ENCODE measurements around the gene KAZN. TPM values are rescaled to one million over a fixed set of nuclear protein-coding genes. Genes with fewer than 3 reads are reported as not detected.

Gene KAZN
- total RNA-seq, 1 donor from 2014 or later, result 33.5 TPM

DNA sequence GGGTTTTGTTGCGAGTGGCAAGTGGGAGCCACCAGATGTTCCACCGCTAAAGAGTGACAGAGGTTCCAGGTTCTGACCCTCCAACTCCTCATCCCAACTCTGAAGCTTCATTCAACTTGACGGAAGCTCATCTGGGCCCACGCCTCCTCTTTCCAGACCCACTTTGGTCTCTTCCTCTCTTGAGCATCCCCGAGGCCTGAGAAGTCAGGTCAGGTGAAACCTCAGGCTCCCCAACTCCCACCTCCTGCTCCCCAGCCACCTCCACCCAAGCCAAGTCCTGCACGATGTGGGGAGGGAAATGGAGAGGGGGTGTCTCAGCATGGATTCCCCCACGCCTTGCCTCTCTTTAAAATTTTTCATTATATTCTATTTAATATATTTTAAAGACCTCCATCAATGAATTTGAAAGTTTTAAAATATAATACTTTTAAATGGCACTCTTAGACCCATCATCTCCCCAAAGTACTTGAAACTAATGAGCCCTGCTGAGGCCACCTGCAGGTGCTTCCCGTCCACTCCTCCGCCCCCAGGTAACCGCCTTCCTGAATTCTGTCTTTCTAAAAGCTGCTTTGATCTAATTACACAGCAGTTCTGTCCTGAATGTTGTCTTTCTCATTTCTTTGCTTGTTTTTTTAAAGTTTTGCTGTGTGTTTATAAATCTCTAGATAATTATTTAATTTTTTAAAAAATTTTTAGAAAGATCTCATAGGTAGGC lies 238.1 kb downstream of the KAZN start:
- no peaks in the 10 kb centered on the region for H3K4me1 ChIP-seq
- H3K9me3 ChIP-seq, result no peaks in the 10 kb centered on the region
- no peak for DNase-seq
- no peaks in the 10 kb centered on the region for H3K36me3 ChIP-seq
- no peak overlapping the region for H3K27ac ChIP-seq
- intact Hi-C loops (cut with DNase I), result no loop called here
- TF ChIP-seq, protein P1, sequence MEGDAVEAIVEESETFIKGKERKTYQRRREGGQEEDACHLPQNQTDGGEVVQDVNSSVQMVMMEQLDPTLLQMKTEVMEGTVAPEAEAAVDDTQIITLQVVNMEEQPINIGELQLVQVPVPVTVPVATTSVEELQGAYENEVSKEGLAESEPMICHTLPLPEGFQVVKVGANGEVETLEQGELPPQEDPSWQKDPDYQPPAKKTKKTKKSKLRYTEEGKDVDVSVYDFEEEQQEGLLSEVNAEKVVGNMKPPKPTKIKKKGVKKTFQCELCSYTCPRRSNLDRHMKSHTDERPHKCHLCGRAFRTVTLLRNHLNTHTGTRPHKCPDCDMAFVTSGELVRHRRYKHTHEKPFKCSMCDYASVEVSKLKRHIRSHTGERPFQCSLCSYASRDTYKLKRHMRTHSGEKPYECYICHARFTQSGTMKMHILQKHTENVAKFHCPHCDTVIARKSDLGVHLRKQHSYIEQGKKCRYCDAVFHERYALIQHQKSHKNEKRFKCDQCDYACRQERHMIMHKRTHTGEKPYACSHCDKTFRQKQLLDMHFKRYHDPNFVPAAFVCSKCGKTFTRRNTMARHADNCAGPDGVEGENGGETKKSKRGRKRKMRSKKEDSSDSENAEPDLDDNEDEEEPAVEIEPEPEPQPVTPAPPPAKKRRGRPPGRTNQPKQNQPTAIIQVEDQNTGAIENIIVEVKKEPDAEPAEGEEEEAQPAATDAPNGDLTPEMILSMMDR (IDR thresholded peaks at IDR 0.05), result no peak
- no peak for ATAC-seq
- no peaks in the 10 kb centered on the region for H3K27me3 ChIP-seq
- H3K4me3 ChIP-seq, result no peak overlapping the region

DNA sequence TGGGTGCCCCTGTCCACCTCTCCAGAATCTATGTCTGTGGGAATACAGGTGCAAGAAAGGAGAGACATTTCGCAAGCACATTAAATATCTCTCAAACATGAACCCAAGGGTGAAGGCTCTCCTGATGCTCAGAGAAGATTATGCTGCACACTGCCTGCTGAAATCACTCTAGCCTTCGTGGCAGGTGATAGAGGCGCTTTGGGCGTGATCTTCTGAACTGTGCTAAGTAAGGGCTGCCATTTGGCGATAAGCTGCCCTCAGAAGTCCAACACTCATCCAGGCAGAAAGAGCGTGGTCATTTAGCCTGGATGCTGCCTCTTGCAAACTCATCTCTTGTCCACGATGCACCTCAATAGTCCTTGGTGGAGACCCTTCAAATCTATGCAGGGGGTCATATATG lies 241.9 kb downstream of the KAZN start:
- no peak overlapping the region for H3K27ac ChIP-seq
- DNase-seq (no peak), ATAC-seq (no peak)
- no peaks in the 10 kb centered on the region for H3K36me3 ChIP-seq
- H3K9me3 ChIP-seq, result peaks cover 10% of the 10 kb centered on the region
- H3K27me3 ChIP-seq, result no peaks in the 10 kb centered on the region
- TF ChIP-seq, protein P1 (IDR thresholded peaks at IDR 0.05), result no peak
- no peak overlapping the region for H3K4me3 ChIP-seq
- intact Hi-C loops (cut with DNase I), result no loop called here
- H3K4me1 ChIP-seq, result no peaks in the 10 kb centered on the region

DNA sequence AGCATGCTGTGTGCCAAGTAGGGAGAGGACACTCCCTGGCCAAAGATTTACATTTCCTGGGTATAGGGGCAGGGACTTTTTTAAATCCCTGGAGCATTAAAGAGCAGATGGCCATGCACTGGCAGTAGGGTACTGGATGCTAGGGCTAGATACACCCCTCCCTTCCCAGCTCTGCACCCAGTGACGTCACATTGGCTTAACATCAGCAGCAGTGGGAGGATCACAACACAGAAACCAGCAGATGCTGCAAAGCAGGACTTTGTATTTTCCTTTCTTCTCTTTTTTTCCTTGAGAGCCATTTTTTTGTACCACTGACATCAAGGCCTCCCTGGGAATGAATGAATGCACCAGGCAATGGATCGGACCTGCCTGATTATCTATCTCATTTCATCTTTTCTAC lies 243.0 kb downstream of the KAZN start:
- Histone ChIP-seq H3K4me1 (no peaks in the 10 kb centered on the region), H3K27me3 (no peaks in the 10 kb centered on the region), H3K9me3 (peaks cover 10% of the 10 kb centered on the region), H3K4me3 (no peak overlapping the region), H3K36me3 (no peaks in the 10 kb centered on the region), H3K27ac (no peak overlapping the region)
- DNase-seq, result no peak
- ATAC-seq, result no peak
- intact Hi-C loops (cut with DNase I), result no loop called here
- TF ChIP-seq, protein P1 (IDR thresholded peaks at IDR 0.05), result no peak

DNA sequence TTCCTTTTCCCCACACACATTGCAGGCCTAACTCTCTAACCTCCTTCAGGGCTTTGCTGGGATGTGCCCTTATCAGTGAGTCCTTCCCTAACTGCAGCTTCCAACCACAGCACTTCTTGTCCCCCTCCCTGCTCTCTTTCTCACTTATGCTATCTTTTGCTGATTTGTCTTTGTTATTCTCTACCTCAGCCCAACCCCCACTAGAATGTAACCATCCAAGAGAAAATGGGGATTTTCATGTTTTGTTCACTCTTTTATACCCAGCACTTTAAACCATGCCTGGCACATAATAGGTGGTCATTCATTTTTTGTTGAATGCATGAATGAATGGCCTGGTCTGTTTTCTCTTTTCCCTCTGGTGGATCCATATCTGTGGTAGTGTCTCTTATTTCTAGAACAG lies 243.5 kb downstream of the KAZN start:
- Histone ChIP-seq H3K27ac (no peak overlapping the region), H3K36me3 (no peaks in the 10 kb centered on the region), H3K27me3 (no peaks in the 10 kb centered on the region), H3K4me3 (no peak overlapping the region), H3K9me3 (peaks cover 10% of the 10 kb centered on the region), H3K4me1 (no peaks in the 10 kb centered on the region)
- TF ChIP-seq, protein P1 (IDR thresholded peaks at IDR 0.05), result no peak
- intact Hi-C loops (cut with DNase I), result no loop called here
- DNase-seq, result no peak
- no peak for ATAC-seq

DNA sequence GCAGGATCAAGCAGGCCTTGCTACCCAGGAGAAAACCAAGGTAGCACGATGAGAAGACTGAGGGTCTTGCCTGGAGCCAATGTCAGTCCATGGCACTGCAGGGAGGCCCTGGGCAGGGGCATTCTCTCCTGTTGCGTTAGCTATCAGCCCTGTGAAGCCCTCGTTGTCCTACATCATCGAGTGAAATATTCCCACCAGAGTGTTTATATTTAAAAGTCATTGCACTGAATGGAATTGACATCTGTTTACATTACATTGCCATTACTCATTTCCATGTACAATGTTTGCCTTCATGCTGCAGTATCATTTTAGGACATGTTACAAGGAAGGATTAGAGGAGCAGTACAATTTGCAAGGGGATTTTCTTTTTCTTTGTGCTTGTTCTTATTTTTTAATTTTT lies 243.9 kb downstream of the KAZN start:
- no peak for ATAC-seq
- intact Hi-C loops (cut with DNase I), result no loop called here
- TF ChIP-seq, protein P1 (IDR thresholded peaks at IDR 0.05), result no peak

DNA sequence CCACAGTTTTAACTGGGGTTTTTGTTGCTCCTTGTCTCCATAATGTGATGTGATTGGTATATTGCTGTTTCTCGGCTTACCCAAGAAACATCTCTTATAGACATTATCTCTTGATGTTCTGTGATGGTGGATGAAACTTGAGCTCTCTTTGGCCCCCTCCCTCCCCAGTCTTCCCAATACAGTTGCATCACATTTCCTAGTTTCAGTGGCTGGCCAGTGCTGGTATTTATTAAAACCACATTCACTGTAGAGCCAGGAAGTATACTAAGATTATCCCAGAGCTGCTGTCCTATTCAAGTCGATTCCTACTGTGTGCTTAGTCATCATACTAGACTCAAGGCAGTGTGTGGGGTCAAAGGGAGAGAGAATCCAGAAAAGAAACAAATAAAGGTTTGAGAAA lies 244.4 kb downstream of the KAZN start:
- Histone ChIP-seq H3K27me3 (no peaks in the 10 kb centered on the region), H3K9me3 (peaks cover 10% of the 10 kb centered on the region), H3K36me3 (no peaks in the 10 kb centered on the region), H3K4me3 (no peak overlapping the region), H3K27ac (no peak overlapping the region), H3K4me1 (no peaks in the 10 kb centered on the region)
- no peak for DNase-seq
- TF ChIP-seq, protein P1 (IDR thresholded peaks at IDR 0.05), result no peak
- no peak for ATAC-seq
- intact Hi-C loops (cut with DNase I), result no loop called here

More for the DNA sequence above, 243.9 kb downstream of the KAZN start:
- no peaks in the 10 kb centered on the region for H3K4me1 ChIP-seq
- no peak overlapping the region for H3K4me3 ChIP-seq
- no peak for DNase-seq
- H3K27ac ChIP-seq, result no peak overlapping the region
- H3K36me3 ChIP-seq, result no peaks in the 10 kb centered on the region
- H3K9me3 ChIP-seq, result peaks cover 10% of the 10 kb centered on the region
- no peaks in the 10 kb centered on the region for H3K27me3 ChIP-seq

Measured in upper lobe of right lung (tissue), 1 donor.